Progenitor cell of endocrine pancreas (in vitro differentiated cells): ENCODE data around the gene MIPOL1. TPM values are rescaled to one million over a fixed set of nuclear protein-coding genes. Genes with fewer than 3 reads are reported as not detected.
"Not testable (repeated sequence)": the region's sequence is repeated elsewhere in the genome, so short reads cannot be mapped to it uniquely, and the experiment has no call there.

Experiments
- DNase-seq: peaks from one replicate; pipeline ENCODE4 v3.0.0; 2021; ENCODE audit warnings: low spot score; ENCODE audit not compliant: unreplicated experiment
- H3K27ac Mint-ChIP-seq: 2 replicates; pipeline ENCODE4 v1.8.0; 2021; ENCODE audit warnings: mild to moderate bottlenecking, moderate library complexity, mixed read lengths
- H3K27me3 Mint-ChIP-seq: 2 replicates; pipeline ENCODE4 v1.8.0; 2021; ENCODE audit warnings: mixed read lengths
- H3K36me3 Mint-ChIP-seq: 2 replicates; pipeline ENCODE4 v1.8.0; 2022; ENCODE audit warnings: mixed read lengths; ENCODE audit not compliant: insufficient read depth
- H3K4me1 Mint-ChIP-seq: 2 replicates; pipeline ENCODE4 v1.8.0; 2021; ENCODE audit warnings: low read depth, mixed read lengths
- H3K4me3 Mint-ChIP-seq: 2 replicates; pipeline ENCODE4 v1.8.0; 2021; ENCODE audit warnings: low read depth, mild to moderate bottlenecking, moderate library complexity, mixed read lengths
- H3K9me3 Mint-ChIP-seq: 2 replicates; pipeline ENCODE4 v1.8.0; 2021; ENCODE audit warnings: low read depth, mixed read lengths
- CTCF ChIP-seq: fragments of 200-600 bp; sonication (generic); IDR thresholded peaks from one replicate; pipeline ENCODE4 v1.5.0; 2021; ENCODE audit warnings: antibody characterized with exemption, mild to moderate bottlenecking; ENCODE audit not compliant: unreplicated experiment
- total RNA-seq: library from RNA; stranded (reverse); gene quantifications from 2 replicates; pipeline ENCODE4 v1.2.1, GENCODE V29; 2021

The MIPOL1 gene
- total RNA-seq, 1 donor from 2014 or later = 25.6 TPM

DNA sequence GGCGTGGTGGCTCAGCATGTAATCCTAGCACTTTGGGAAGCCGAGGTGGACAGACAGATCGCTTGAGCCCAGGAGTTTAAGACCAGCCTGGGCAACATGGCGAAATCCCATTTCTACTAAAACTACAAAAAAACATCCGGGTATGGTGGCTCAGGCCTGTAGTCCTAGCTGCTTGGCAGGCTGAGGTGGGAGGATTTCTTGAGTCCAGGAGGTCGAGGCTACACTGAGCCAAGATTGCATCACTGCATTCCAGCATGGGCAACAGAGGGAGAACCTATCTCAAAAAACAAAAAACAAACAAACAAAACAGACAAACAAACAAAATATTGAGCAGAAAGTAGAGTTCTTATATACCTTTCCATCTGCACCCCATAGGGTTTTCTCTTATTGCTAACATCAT is 16.3 kb upstream of the MIPOL1 start:
- no peak for TF ChIP-seq CTCF
- Mint-ChIP-seq H3K9me3 (peaks cover 3% of the 10 kb centered on the region), H3K27ac (no peak overlapping the region), H3K4me3 (no peak overlapping the region), H3K4me1 (no peaks in the 10 kb centered on the region), H3K27me3 (peaks cover 6% of the 10 kb centered on the region), H3K36me3 (no peaks in the 10 kb centered on the region)
- no peak for DNase-seq

- H3K9me3 Mint-ChIP-seq, H3K27ac Mint-ChIP-seq, H3K4me1 Mint-ChIP-seq, H3K27me3 Mint-ChIP-seq, H3K4me3 Mint-ChIP-seq, DNase-seq, H3K36me3 Mint-ChIP-seq: not testable (repeated sequence)
These were observed 13.2 kb upstream of the MIPOL1 start for GRCh38 chr14:37184520-37184919.

DNA sequence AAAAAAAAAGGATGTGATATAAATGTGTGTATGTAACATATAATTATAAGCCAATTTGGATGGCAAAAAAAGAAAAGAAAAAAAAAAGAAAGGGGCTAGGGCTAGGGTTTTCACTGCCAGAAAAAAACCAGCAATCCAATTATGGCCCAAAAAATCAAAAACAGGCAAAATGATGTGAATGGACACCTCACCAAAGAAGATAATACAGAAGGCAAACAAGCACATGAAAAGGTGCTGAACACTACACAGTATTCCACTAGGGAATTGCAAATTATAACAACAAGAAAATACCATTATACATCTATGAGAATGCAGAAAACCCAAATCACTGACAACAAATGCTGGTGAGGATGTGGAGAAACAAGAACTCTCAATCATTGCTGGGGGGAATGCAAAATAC is 12.1 kb upstream of the MIPOL1 start:
- peaks cover 8% of the 10 kb centered on the region for H3K27me3 Mint-ChIP-seq
- no peak overlapping the region for H3K27ac Mint-ChIP-seq
- H3K4me3 Mint-ChIP-seq = no peak overlapping the region
- DNase-seq = no peak
- H3K36me3 Mint-ChIP-seq = peaks cover 1% of the 10 kb centered on the region
- no peak for TF ChIP-seq CTCF
- H3K4me1 Mint-ChIP-seq = no peaks in the 10 kb centered on the region
- H3K9me3 Mint-ChIP-seq = peaks cover 8% of the 10 kb centered on the region

DNA sequence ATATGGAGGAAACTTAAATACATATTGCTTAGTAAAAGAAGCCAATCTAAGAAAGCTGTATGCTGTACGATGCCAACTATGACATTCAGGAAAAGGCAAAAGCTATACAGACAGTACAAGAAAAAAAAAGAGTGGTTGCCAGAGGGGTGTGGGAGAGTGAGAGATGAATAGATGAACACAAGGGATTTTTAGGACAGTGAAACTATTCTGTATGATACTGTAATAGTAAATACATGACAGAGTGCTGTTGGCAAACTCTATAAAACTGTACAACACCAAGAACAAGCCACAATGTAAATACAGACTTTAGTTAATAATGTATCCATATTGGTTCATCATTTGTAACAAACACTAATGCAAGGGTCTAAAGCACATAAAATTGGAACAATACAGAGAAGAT is 10.9 kb upstream of the MIPOL1 start:
- TF ChIP-seq CTCF = no peak

GRCh38 chr14:37187294-37187693 is 10.4 kb upstream of the MIPOL1 start:
- TF ChIP-seq CTCF = no peak
- peaks cover 5% of the 10 kb centered on the region for H3K9me3 Mint-ChIP-seq
- H3K27ac Mint-ChIP-seq = no peak overlapping the region
- DNase-seq = no peak
- H3K4me3 Mint-ChIP-seq = no peak overlapping the region
- H3K27me3 Mint-ChIP-seq = peaks cover 13% of the 10 kb centered on the region
- no peaks in the 10 kb centered on the region for H3K4me1 Mint-ChIP-seq
- H3K36me3 Mint-ChIP-seq = peaks cover 1% of the 10 kb centered on the region

More for the DNA sequence above, 10.9 kb upstream of the MIPOL1 start:
- H3K36me3 Mint-ChIP-seq = peaks cover 1% of the 10 kb centered on the region
- H3K4me1 Mint-ChIP-seq = no peaks in the 10 kb centered on the region
- no peak for DNase-seq
- no peak overlapping the region for H3K4me3 Mint-ChIP-seq
- H3K9me3 Mint-ChIP-seq = peaks cover 8% of the 10 kb centered on the region
- no peak overlapping the region for H3K27ac Mint-ChIP-seq
- peaks cover 10% of the 10 kb centered on the region for H3K27me3 Mint-ChIP-seq

- H3K4me3 Mint-ChIP-seq, H3K4me1 Mint-ChIP-seq, H3K36me3 Mint-ChIP-seq, H3K9me3 Mint-ChIP-seq, H3K27ac Mint-ChIP-seq, DNase-seq: not testable (repeated sequence)
- H3K27me3 Mint-ChIP-seq = peaks cover 13% of the 10 kb centered on the region
These were observed 9.7 kb upstream of the MIPOL1 start for GRCh38 chr14:37187840-37188577.

GRCh38 chr14:37189733-37190132 is 8.0 kb upstream of the MIPOL1 start:
- not testable (repeated sequence) for H3K4me1 Mint-ChIP-seq, DNase-seq, H3K9me3 Mint-ChIP-seq, H3K27ac Mint-ChIP-seq, H3K36me3 Mint-ChIP-seq, H3K4me3 Mint-ChIP-seq
- H3K27me3 Mint-ChIP-seq = peaks cover 13% of the 10 kb centered on the region
